ENCODE results near the gene PRR9. TPM values are rescaled to one million over a fixed set of nuclear protein-coding genes. Genes with fewer than 3 reads are reported as not detected.

The PRR9 gene
- total RNA-seq, 1 experiment from 2014 or later, result not detected

- no peak for DNase-seq (ENCODE audit: low read depth)
These were observed 48.1 kb downstream of the PRR9 start for GRCh38 chr1:153265457-153265856.

Other genes with a start within 250 kb of the PRR9 start
- not detected in 2 replicates for gene SPRR4, start 246.9 kb upstream of the PRR9 start, total RNA-seq (2014; rRNA removed; shearing (Covaris generic))
- not detected in 2 replicates for gene SPRR1A, start 233.5 kb upstream of the PRR9 start, total RNA-seq (2014; rRNA removed; shearing (Covaris generic))
- gene SPRR3, start 215.8 kb upstream of the PRR9 start, total RNA-seq (2014; rRNA removed; shearing (Covaris generic)), result not detected in 2 replicates
- gene SPRR1B, start 186.4 kb upstream of the PRR9 start, total RNA-seq (2014; rRNA removed; shearing (Covaris generic)), result not detected in 2 replicates
- gene SPRR2D, start 176.5 kb upstream of the PRR9 start, total RNA-seq (2014; rRNA removed; shearing (Covaris generic)), result not detected in 2 replicates
- not detected in 2 replicates for gene SPRR2A, start 160.1 kb upstream of the PRR9 start, total RNA-seq (2014; rRNA removed; shearing (Covaris generic))
- not detected in 2 replicates for gene SPRR2B, start 146.0 kb upstream of the PRR9 start, total RNA-seq (2014; rRNA removed; shearing (Covaris generic))
- gene SPRR2E, start 123.1 kb upstream of the PRR9 start, total RNA-seq (2014; rRNA removed; shearing (Covaris generic)), result not detected in 2 replicates
- not detected in 2 replicates for gene SPRR2F, start 104.1 kb upstream of the PRR9 start, total RNA-seq (2014; rRNA removed; shearing (Covaris generic))
- not detected in 2 replicates for gene SPRR2G, start 66.7 kb upstream of the PRR9 start, total RNA-seq (2014; rRNA removed; shearing (Covaris generic))
- not detected in 2 replicates for gene LELP1, start 14.2 kb upstream of the PRR9 start, total RNA-seq (2014; rRNA removed; shearing (Covaris generic))
- gene LORICRIN, start 42.1 kb downstream of the PRR9 start, total RNA-seq (2014; rRNA removed; shearing (Covaris generic)), result not detected in 2 replicates
- not detected in 2 replicates for gene PGLYRP3, start 95.4 kb downstream of the PRR9 start, total RNA-seq (2014; rRNA removed; shearing (Covaris generic))
- gene PGLYRP4, start 131.3 kb downstream of the PRR9 start, total RNA-seq (2014; rRNA removed; shearing (Covaris generic)), result not detected in 2 replicates
- 1.1 and 2.4 TPM in 2 replicates for gene S100A9, start 140.3 kb downstream of the PRR9 start, total RNA-seq (2014; rRNA removed; shearing (Covaris generic))
- not detected in 2 replicates for gene S100A12, start 158.0 kb downstream of the PRR9 start, total RNA-seq (2014; rRNA removed; shearing (Covaris generic))
- gene S100A8, start 173.5 kb downstream of the PRR9 start, total RNA-seq (2014; rRNA removed; shearing (Covaris generic)), result 0.68 and 4.7 TPM in 2 replicates
- not detected in 2 replicates for gene S100A7A, start 198.9 kb downstream of the PRR9 start, total RNA-seq (2014; rRNA removed; shearing (Covaris generic))
- gene S100A7, start 243.1 kb downstream of the PRR9 start, total RNA-seq (2014; rRNA removed; shearing (Covaris generic)), result not detected in 2 replicates

All from RPMI7951 (cell line).